ENCODE data around the gene AKT2.

- no peak for TF ChIP-seq NFIC (IDR thresholded peaks at IDR 0.05)
- TF ChIP-seq CEBPB (IDR thresholded peaks at IDR 0.05) = no peak
- TF ChIP-seq REST (IDR thresholded peaks at IDR 0.05; ENCODE audit: low read depth) = no peak
- TF ChIP-seq RAD21 (IDR thresholded peaks at IDR 0.05; ENCODE audit: low read depth) = no peak
- no peak for TF ChIP-seq ZBTB7A (IDR thresholded peaks at IDR 0.05; ENCODE audit: low read depth)
- TF ChIP-seq EP300 (IDR thresholded peaks at IDR 0.05; ENCODE audit: borderline replicate concordance) = no peak
- TF ChIP-seq YY1 (IDR thresholded peaks at IDR 0.05; ENCODE audit: low read depth) = no peak
- TF ChIP-seq, protein P1, sequence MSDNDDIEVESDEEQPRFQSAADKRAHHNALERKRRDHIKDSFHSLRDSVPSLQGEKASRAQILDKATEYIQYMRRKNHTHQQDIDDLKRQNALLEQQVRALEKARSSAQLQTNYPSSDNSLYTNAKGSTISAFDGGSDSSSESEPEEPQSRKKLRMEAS (IDR thresholded peaks at IDR 0.05) = no peak
- TF ChIP-seq TEAD4 (IDR thresholded peaks at IDR 0.05) = no peak
These were observed 55.7 kb downstream of the AKT2 start for GRCh38 chr19:40229484-40229883.

Measured in Ishikawa (cell line).